ENCODE data around the gene MIPEP. TPM values are rescaled to one million over a fixed set of nuclear protein-coding genes. Genes with fewer than 3 reads are reported as not detected.
"Not testable (repeated sequence)": the region's sequence is repeated elsewhere in the genome, so short reads cannot be mapped to it uniquely, and the experiment has no call there.

MIPEP gene
- total RNA-seq, 3 donors from 2014 or later, result 17.3 to 27.0 (median 24.6) TPM

GRCh38 chr13:23767838-23768237, 121.4 kb downstream of the MIPEP start:
- ATAC-seq, result no peak
- no peaks in the 10 kb centered on the region for H3K9me3 ChIP-seq
- intact Hi-C loops (cut with DNase I, micrococcal nuclease), result no loop called here
- no peak for TF ChIP-seq CTCF (IDR thresholded peaks at IDR 0.05)
- no peaks in the 10 kb centered on the region for H3K36me3 ChIP-seq (ENCODE audit: low read depth)
- no peak overlapping the region for H3K4me3 ChIP-seq
- DNase-seq, result no peak
- no peaks in the 10 kb centered on the region for H3K4me1 ChIP-seq (ENCODE audit: low read depth)

DNA sequence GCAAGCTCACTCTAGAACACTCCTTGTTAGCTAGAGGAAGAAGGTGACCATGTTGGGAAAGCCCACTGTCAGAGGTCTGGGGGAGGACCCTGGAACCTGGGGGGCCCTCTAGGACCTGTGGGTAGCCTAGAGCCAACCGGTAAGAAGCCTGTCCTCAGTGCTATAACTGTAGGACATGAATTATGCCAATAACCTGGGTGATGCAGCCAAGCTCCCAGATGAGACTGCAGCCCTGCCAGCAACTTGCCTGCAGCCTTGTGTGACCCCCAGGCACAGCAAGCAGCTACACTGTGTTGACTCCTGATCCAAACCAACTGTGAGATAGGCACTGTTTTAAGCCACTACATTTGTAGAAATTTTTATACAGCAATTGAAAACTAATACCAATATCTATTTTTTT, 122.3 kb downstream of the MIPEP start:
- no peaks in the 10 kb centered on the region for H3K9me3 ChIP-seq
- no peak for TF ChIP-seq CTCF (IDR thresholded peaks at IDR 0.05)
- no peak overlapping the region for H3K4me3 ChIP-seq
- DNase-seq, result no peak
- ATAC-seq, result no peak
- H3K4me1 ChIP-seq (ENCODE audit: low read depth), result no peaks in the 10 kb centered on the region
- intact Hi-C loops (cut with DNase I, micrococcal nuclease), result no loop called here
- no peaks in the 10 kb centered on the region for H3K36me3 ChIP-seq (ENCODE audit: low read depth)

GRCh38 chr13:23766283-23766682, 122.9 kb downstream of the MIPEP start:
- no peak for TF ChIP-seq CTCF (IDR thresholded peaks at IDR 0.05)
- intact Hi-C loops (cut with DNase I, micrococcal nuclease), result no loop called here

GRCh38 chr13:23765531-23765930, 123.7 kb downstream of the MIPEP start:
- Histone ChIP-seq H3K4me3 (no peak overlapping the region), H3K36me3 (ENCODE audit: low read depth) (no peaks in the 10 kb centered on the region)
- intact Hi-C loops (cut with DNase I, micrococcal nuclease), result no loop called here

More at GRCh38 chr13:23766283-23766682, 122.9 kb downstream of the MIPEP start:
- Histone ChIP-seq H3K9me3 (no peaks in the 10 kb centered on the region), H3K36me3 (ENCODE audit: low read depth) (no peaks in the 10 kb centered on the region), H3K4me1 (ENCODE audit: low read depth) (no peaks in the 10 kb centered on the region), H3K4me3 (no peak overlapping the region)
- DNase-seq, result no peak
- ATAC-seq, result no peak

DNA sequence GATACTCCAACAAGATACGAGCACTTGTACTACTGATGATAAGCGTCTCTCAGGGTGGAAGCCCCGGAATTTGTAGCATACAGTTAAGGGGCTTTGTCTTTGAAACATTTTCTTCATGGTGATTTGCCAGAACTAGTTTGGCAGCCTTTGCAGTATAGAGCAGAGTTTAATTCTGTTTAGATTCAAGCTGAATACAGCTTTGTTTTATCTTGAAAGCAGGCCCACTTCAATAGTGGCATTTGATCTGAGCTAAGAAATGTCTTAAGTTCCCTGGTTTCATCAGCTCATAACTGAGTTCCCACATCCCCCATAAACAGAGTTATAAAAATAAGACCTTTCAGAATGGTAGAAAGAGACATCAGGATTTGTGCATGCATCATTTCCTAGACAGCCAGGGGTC, 125.9 kb downstream of the MIPEP start:
- TF ChIP-seq CTCF (IDR thresholded peaks at IDR 0.05), result no peak
- no peak overlapping the region for H3K4me3 ChIP-seq
- no peaks in the 10 kb centered on the region for H3K9me3 ChIP-seq
- intact Hi-C loops (cut with DNase I, micrococcal nuclease), result no loop called here
- DNase-seq (no peak), ATAC-seq (no peak)
- no peaks in the 10 kb centered on the region for H3K36me3 ChIP-seq (ENCODE audit: low read depth)
- no peaks in the 10 kb centered on the region for H3K4me1 ChIP-seq (ENCODE audit: low read depth)

More at GRCh38 chr13:23765531-23765930, 123.7 kb downstream of the MIPEP start:
- ATAC-seq, result no peak
- Histone ChIP-seq H3K4me1 (ENCODE audit: low read depth) (no peaks in the 10 kb centered on the region), H3K9me3 (no peaks in the 10 kb centered on the region)
- no peak for DNase-seq
- TF ChIP-seq CTCF (IDR thresholded peaks at IDR 0.05), result no peak

DNA sequence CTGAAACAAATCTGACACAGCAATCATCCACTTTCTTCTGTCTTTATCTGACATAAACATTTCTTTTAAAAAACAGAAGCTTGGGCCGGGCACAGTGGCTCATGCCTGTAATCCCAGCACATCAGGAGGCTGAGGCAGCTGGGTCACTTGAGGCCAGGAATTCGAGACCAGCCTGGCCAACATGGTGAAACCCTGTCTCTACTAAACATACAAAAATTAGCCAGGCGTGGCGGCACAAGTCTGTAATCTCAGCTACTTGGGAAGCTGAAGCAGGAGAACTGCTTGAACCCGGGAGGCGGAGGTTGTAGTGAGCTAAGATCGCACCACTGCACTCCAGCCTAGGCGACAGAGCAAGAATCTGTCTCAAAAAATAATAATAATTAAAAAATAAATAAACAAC, 127.4 kb downstream of the MIPEP start:
- H3K36me3 ChIP-seq (ENCODE audit: low read depth); intact Hi-C loops (cut with DNase I, micrococcal nuclease); ATAC-seq; H3K9me3 ChIP-seq; H3K4me1 ChIP-seq (ENCODE audit: low read depth); DNase-seq; H3K4me3 ChIP-seq: not testable (repeated sequence)
